ENCODE data around the gene TUBE1. TPM values are rescaled to one million over a fixed set of nuclear protein-coding genes. Genes with fewer than 3 reads are reported as not detected.
A peak's percentile ranks its signal among the peaks of the same experiment; 100 is the strongest.

TUBE1 gene
- total RNA-seq, 1 donor, result 49.6 TPM

- H3K27ac ChIP-seq (ENCODE audit: low read depth, low read length), result no peak overlapping the region
- H3K27me3 ChIP-seq (ENCODE audit: insufficient read depth, low read length), result peaks cover 2% of the 10 kb centered on the region
- DNase-seq (ENCODE audit: insufficient read length, low spot score, missing footprints), result no peak
- no peaks in the 10 kb centered on the region for H3K36me3 ChIP-seq (ENCODE audit: insufficient read depth, low read length)
- H2AFZ ChIP-seq (ENCODE audit: low read length), result no peak overlapping the region
- no peaks in the 10 kb centered on the region for H4K20me1 ChIP-seq (ENCODE audit: insufficient read depth, low read length)
- H3K9me3 ChIP-seq (ENCODE audit: low read depth, low read length), result no peaks in the 10 kb centered on the region
- no peak overlapping the region for H3K4me3 ChIP-seq (ENCODE audit: insufficient read depth, low read length)
- H3K4me2 ChIP-seq (ENCODE audit: insufficient read depth, low read length), result no peak overlapping the region
- no peak for TF ChIP-seq CTCF (IDR thresholded peaks at IDR 0.05; ENCODE audit: extremely low read depth, low read depth, low read length)
- H3K79me2 ChIP-seq (ENCODE audit: insufficient read depth, low read length), result no peaks in the 10 kb centered on the region
- H3K4me1 ChIP-seq (ENCODE audit: insufficient read depth, low read length), result peaks cover 35% of the 10 kb centered on the region
Observed at GRCh38 chr6:112032728-112033127, 54.6 kb downstream of the TUBE1 start.

GRCh38 chr6:112031960-112032359 lies 55.3 kb downstream of the TUBE1 start:
- Histone ChIP-seq H3K27me3 (ENCODE audit: insufficient read depth, low read length) (peaks cover 2% of the 10 kb centered on the region), H3K4me3 (ENCODE audit: insufficient read depth, low read length) (no peak overlapping the region), H3K4me1 (ENCODE audit: insufficient read depth, low read length) (peaks cover 29% of the 10 kb centered on the region), H3K79me2 (ENCODE audit: insufficient read depth, low read length) (no peaks in the 10 kb centered on the region), H4K20me1 (ENCODE audit: insufficient read depth, low read length) (no peaks in the 10 kb centered on the region), H2AFZ (ENCODE audit: low read length) (no peak overlapping the region), H3K27ac (ENCODE audit: low read depth, low read length) (no peak overlapping the region), H3K36me3 (ENCODE audit: insufficient read depth, low read length) (no peaks in the 10 kb centered on the region), H3K4me2 (ENCODE audit: insufficient read depth, low read length) (no peak overlapping the region), H3K9me3 (ENCODE audit: low read depth, low read length) (no peaks in the 10 kb centered on the region)
- no peak for TF ChIP-seq CTCF (IDR thresholded peaks at IDR 0.05; ENCODE audit: extremely low read depth, low read depth, low read length)
- no peak for DNase-seq (ENCODE audit: insufficient read length, low spot score, missing footprints)

GRCh38 chr6:112030961-112031660 lies 56.2 kb downstream of the TUBE1 start:
- no peaks in the 10 kb centered on the region for H3K9me3 ChIP-seq (ENCODE audit: low read depth, low read length)
- H3K36me3 ChIP-seq (ENCODE audit: insufficient read depth, low read length), result no peaks in the 10 kb centered on the region
- H2AFZ ChIP-seq (ENCODE audit: low read length), result no peak overlapping the region
- H3K27me3 ChIP-seq (ENCODE audit: insufficient read depth, low read length), result peaks cover 2% of the 10 kb centered on the region
- no peaks in the 10 kb centered on the region for H4K20me1 ChIP-seq (ENCODE audit: insufficient read depth, low read length)
- peaks cover 22% of the 10 kb centered on the region for H3K4me1 ChIP-seq (ENCODE audit: insufficient read depth, low read length)
- H3K79me2 ChIP-seq (ENCODE audit: insufficient read depth, low read length), result no peaks in the 10 kb centered on the region
- no peak overlapping the region for H3K4me3 ChIP-seq (ENCODE audit: insufficient read depth, low read length)
- DNase-seq (ENCODE audit: insufficient read length, low spot score, missing footprints), result peak; percentile 14
- no peak overlapping the region for H3K27ac ChIP-seq (ENCODE audit: low read depth, low read length)
- no peak for TF ChIP-seq CTCF (IDR thresholded peaks at IDR 0.05; ENCODE audit: extremely low read depth, low read depth, low read length)
- no peak overlapping the region for H3K4me2 ChIP-seq (ENCODE audit: insufficient read depth, low read length)

GRCh38 chr6:112030206-112030960 lies 56.9 kb downstream of the TUBE1 start:
- no peak for TF ChIP-seq CTCF (IDR thresholded peaks at IDR 0.05; ENCODE audit: extremely low read depth, low read depth, low read length)
- H3K27ac ChIP-seq (ENCODE audit: low read depth, low read length), result no peak overlapping the region
- H4K20me1 ChIP-seq (ENCODE audit: insufficient read depth, low read length), result no peaks in the 10 kb centered on the region
- H2AFZ ChIP-seq (ENCODE audit: low read length), result no peak overlapping the region
- H3K79me2 ChIP-seq (ENCODE audit: insufficient read depth, low read length), result no peaks in the 10 kb centered on the region
- DNase-seq (ENCODE audit: insufficient read length, low spot score, missing footprints), result no peak
- peaks cover 2% of the 10 kb centered on the region for H3K27me3 ChIP-seq (ENCODE audit: insufficient read depth, low read length)
- H3K36me3 ChIP-seq (ENCODE audit: insufficient read depth, low read length), result no peaks in the 10 kb centered on the region
- H3K4me1 ChIP-seq (ENCODE audit: insufficient read depth, low read length), result peaks cover 14% of the 10 kb centered on the region
- H3K4me2 ChIP-seq (ENCODE audit: insufficient read depth, low read length), result no peak overlapping the region
- H3K9me3 ChIP-seq (ENCODE audit: low read depth, low read length), result no peaks in the 10 kb centered on the region
- H3K4me3 ChIP-seq (ENCODE audit: insufficient read depth, low read length), result no peak overlapping the region

Measured in osteoblast (primary cell).